SK-N-SH (cell line): Measurements from ENCODE around the gene FOXP1. TPM values are rescaled to one million over a fixed set of nuclear protein-coding genes. Genes with fewer than 3 reads are reported as not detected.

ENCODE experiments used
- CTCF ChIA-PET: fragments of 300-600, 350-600 bp; formaldehyde crosslinking; extraction: SDS; loops from one replicate; lab custom pipeline; 2021; lab: Yijun Ruan, JAX
- POLR2A ChIA-PET: fragments of 350-600 bp; sonication (Branson Sonifier 250); formaldehyde crosslinking; extraction: SDS; loops from one replicate; lab custom pipeline; 2020; ENCODE audit warnings: antibody characterized with exemption, inconsistent platforms; lab: Yijun Ruan, JAX
- DNase-seq: peaks from one replicate; pipeline ENCODE4 v3.0.0; 2012
- H2AFZ ChIP-seq: fragments of 200-600 bp; sonication (generic); 2 replicates; pipeline ENCODE4 v1.8.1; 2016; ENCODE audit warnings: antibody characterized with exemption, mild to moderate bottlenecking, low read depth
- H3F3A ChIP-seq: fragments of 200-600 bp; sonication (generic); replicated peaks from 2 replicates; pipeline ENCODE3; 2016; ENCODE audit warnings: antibody characterized with exemption, mild to moderate bottlenecking; ENCODE audit not compliant: insufficient read depth
- H3K27ac ChIP-seq, 2 experiments: fragments of 200-500 bp in 1 of 2; fragments of 200-600 bp in 1 of 2; sonication (Bioruptor generic) in 1 of 2; sonication (generic), shearing (Covaris generic) in 1 of 2; 2 replicates each; pipeline versions ENCODE4 v1.5.1 to v1.6.1; 2014 to 2016; ENCODE audit warnings: low read depth in 2 of 2, inconsistent platforms in 1 of 2, low read length in 1 of 2, mild to moderate bottlenecking in 1 of 2, mixed read lengths in 1 of 2
- H3K27me3 ChIP-seq: fragments of 200-600 bp; sonication (generic), shearing (Covaris generic); 2 replicates; pipeline ENCODE4 v1.6.1; 2016; ENCODE audit warnings: mixed run types; ENCODE audit not compliant: insufficient read depth
- H3K36me3 ChIP-seq, 2 experiments: fragments of 200-500 bp in 1 of 2; fragments of 200-600 bp in 1 of 2; sonication (Bioruptor generic) in 1 of 2; sonication (generic) in 1 of 2; replicated peaks in 1 of 2; 2 replicates each; pipeline versions ENCODE3 to v1.5.1; 2014 to 2016; ENCODE audit warnings: low read length in 1 of 2, mild to moderate bottlenecking in 1 of 2; ENCODE audit not compliant: insufficient read depth in 2 of 2, control insufficient read depth in 1 of 2
- H3K4me1 ChIP-seq, 2 experiments: fragments of 200-500 bp in 1 of 2; fragments of 200-600 bp in 1 of 2; sonication (Bioruptor generic) in 1 of 2; sonication (generic), shearing (Covaris generic) in 1 of 2; 2 replicates each; pipeline versions ENCODE4 v1.5.1 to v1.6.1; 2014 to 2016; ENCODE audit warnings: low read depth in 1 of 2, low read length in 1 of 2, mixed run types in 1 of 2; ENCODE audit not compliant: insufficient read depth in 2 of 2, control insufficient read depth in 1 of 2
- H3K4me2 ChIP-seq: fragments of 200-600 bp; sonication (generic), shearing (Covaris generic); 2 replicates; pipeline ENCODE4 v1.6.1; 2017; ENCODE audit warnings: mixed run types
- H3K4me3 ChIP-seq, 2 experiments: fragments of 200-500 bp in 1 of 2; fragments of 200-600 bp in 1 of 2; sonication (Bioruptor generic) in 1 of 2; sonication (generic), shearing (Covaris generic) in 1 of 2; 2 replicates each; pipeline versions ENCODE4 v1.5.1 to v1.8.1; 2014 to 2016; ENCODE audit warnings: low read depth in 2 of 2, inconsistent platforms in 1 of 2, low read length in 1 of 2, mild to moderate bottlenecking in 1 of 2, mixed read lengths in 1 of 2, moderate library complexity in 1 of 2
- H3K79me2 ChIP-seq: fragments of 200-600 bp; sonication (generic); 2 replicates; pipeline ENCODE4 v1.8.1; 2017; ENCODE audit warnings: mild to moderate bottlenecking; ENCODE audit not compliant: insufficient read depth
- H3K9ac ChIP-seq: fragments of 200-600 bp; sonication (generic); 2 replicates; pipeline ENCODE4 v1.6.1; 2017; ENCODE audit warnings: mixed run types
- H3K9me2 ChIP-seq: fragments of 200-600 bp; sonication (generic); 2 replicates; pipeline ENCODE4 v1.6.1; 2017; ENCODE audit warnings: mixed run types
- H3K9me3 ChIP-seq: fragments of 200-600 bp; sonication (generic); 2 replicates; pipeline ENCODE4 v1.6.1; 2017; ENCODE audit warnings: mixed run types, mild to moderate bottlenecking, moderate library complexity
- H4K20me1 ChIP-seq: fragments of 200-600 bp; sonication (generic); 2 replicates; pipeline ENCODE4 v1.6.1; 2017; ENCODE audit warnings: mild to moderate bottlenecking, mixed run types; ENCODE audit not compliant: insufficient read depth
- ELF1 ChIP-seq: IDR thresholded peaks from 2 replicates; pipeline ENCODE4 v1.4.0; 2012
- GABPA ChIP-seq: IDR thresholded peaks from 2 replicates; pipeline ENCODE4 v1.4.0; 2012; ENCODE audit warnings: low read depth, mild to moderate bottlenecking
- GATA2 ChIP-seq: sonication (generic); formaldehyde crosslinking; IDR thresholded peaks from 2 replicates; pipeline ENCODE4 v1.5.0; 2020; ENCODE audit warnings: mild to moderate bottlenecking, missing genetic modification reagents
- MEF2A ChIP-seq: IDR thresholded peaks from 2 replicates; pipeline ENCODE4 v1.4.0; 2012; ENCODE audit warnings: low read depth, borderline replicate concordance
- NRF1 ChIP-seq: IDR thresholded peaks from 2 replicates; pipeline ENCODE4 v1.6.1; 2012; ENCODE audit warnings: low read depth, mild to moderate bottlenecking, low read length
- PBX3 ChIP-seq: IDR thresholded peaks from 2 replicates; pipeline ENCODE4; 2012
- POLR2AphosphoS5 ChIP-seq: IDR thresholded peaks from 2 replicates; pipeline ENCODE4 v1.6.1; 2012; ENCODE audit warnings: low read depth, low read length
- RCOR1 ChIP-seq: fragments of 150-350 bp; IDR thresholded peaks from 2 replicates; pipeline ENCODE4 v1.6.1; 2017; ENCODE audit warnings: antibody characterized with exemption, low read length
- RFX5 ChIP-seq: IDR thresholded peaks from 2 replicates; pipeline ENCODE4 v1.6.1; 2012; ENCODE audit warnings: mild to moderate bottlenecking, improper control_type of control experiment, low read length
- RXRA ChIP-seq: IDR thresholded peaks from 2 replicates; pipeline ENCODE4 v1.4.0; 2012; ENCODE audit warnings: low read depth, mild to moderate bottlenecking, borderline replicate concordance
- TCF12 ChIP-seq: IDR thresholded peaks from 2 replicates; pipeline ENCODE4 v1.4.0; 2012
- USF1 ChIP-seq: IDR thresholded peaks from 2 replicates; pipeline ENCODE4 v1.4.0; 2012; ENCODE audit warnings: low read depth, borderline replicate concordance
- WGBS: methylation state at CpG from one replicate; pipeline ENCODE4 v1.1.6; 2017; ENCODE audit warnings: low lambda C conversion rate; 5-methylcytosine and 5-hydroxymethylcytosine counted together
- polyA plus RNA-seq, 3 experiments: library from polyadenylated mRNA; depleted of rRNA; stranded (reverse); fragments of >200 nt; gene quantifications; 2 replicates each; pipeline ENCODE4 v1.2.3, GENCODE V29; 2012

The FOXP1 gene
- polyA plus RNA-seq, 1 of the 3 experiments (the other 2 are of a cell fraction): 8.8 TPM

DNA sequence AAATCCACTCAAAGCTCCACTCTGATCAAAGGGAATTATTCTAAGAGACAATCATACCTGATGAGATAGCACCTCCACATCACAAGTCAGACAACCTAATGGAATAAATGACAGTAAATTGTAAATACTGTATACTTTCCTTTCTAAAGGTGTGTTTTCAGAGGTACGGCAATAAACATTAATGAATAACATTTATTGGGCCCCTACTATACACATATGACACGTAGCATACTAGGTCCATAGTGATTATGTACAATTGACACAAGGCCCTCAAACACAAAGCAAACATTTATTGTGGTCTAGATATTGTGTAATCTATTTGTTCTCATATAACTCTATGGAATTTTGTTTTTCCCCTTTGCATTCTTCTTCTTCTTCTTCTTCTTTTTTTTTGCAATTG, 429.8 kb downstream of the FOXP1 start (continued):
- TF ChIP-seq GABPA (no peak), RCOR1 (no peak), USF1 (no peak), NRF1 (no peak)

- Histone ChIP-seq H2AFZ (no peak overlapping the region), H3F3A (no peaks in the 10 kb centered on the region)
- CTCF ChIA-PET: no interaction called here
- TF ChIP-seq MEF2A (no peak), RFX5 (no peak)
- TF ChIP-seq, all 33 proteins: peak for 0
- Histone ChIP-seq H3K9me2 (no peaks in the 10 kb centered on the region), H3K27me3 (no peaks in the 10 kb centered on the region), H3K27ac (no peak overlapping the region), H3K79me2 (no peaks in the 10 kb centered on the region; the same call in 1 of the 2 replicates), H3K4me1 (peaks cover 0 to 7% of the 10 kb centered on the region in 2 experiments; a peak in 2 of 4 replicates), H3K9me3 (no peaks in the 10 kb centered on the region), H3K36me3 (no peaks in the 10 kb centered on the region), H4K20me1 (no peaks in the 10 kb centered on the region), H3K9ac (no peak overlapping the region), H3K4me3 (no peak overlapping the region), H3K4me2 (no peak overlapping the region)
- DNase-seq: no peak
- POLR2A ChIA-PET: no interaction called here
- WGBS: 98% methylated on average over 8 of the region's 8 CpGs
Measured at GRCh38 chr3:71152892-71153265, 430.6 kb downstream of the FOXP1 start.

- no peaks in the 10 kb centered on the region for H3K9me3 ChIP-seq
- no peak overlapping the region for H3K27ac ChIP-seq
- H3K4me2 ChIP-seq: no peak overlapping the region
- DNase-seq: no peak
- H4K20me1 ChIP-seq: no peaks in the 10 kb centered on the region
- H3K4me1 ChIP-seq: peaks cover 0 to 7% of the 10 kb centered on the region in 2 experiments; a peak in 2 of 4 replicates
- H3K9ac ChIP-seq: no peak overlapping the region
- WGBS: 68% methylated on average over 4 of the region's 4 CpGs
- ChIA-PET CTCF (no interaction called here), POLR2A (no interaction called here)
- no peaks in the 10 kb centered on the region for H3K27me3 ChIP-seq
- no peaks in the 10 kb centered on the region for H3K36me3 ChIP-seq
- H3K9me2 ChIP-seq: no peaks in the 10 kb centered on the region
- no peak overlapping the region for H2AFZ ChIP-seq
- H3K79me2 ChIP-seq: no peaks in the 10 kb centered on the region; the same call in 1 of the 2 replicates
- H3F3A ChIP-seq: no peaks in the 10 kb centered on the region
- H3K4me3 ChIP-seq: no peak overlapping the region
- TF ChIP-seq GATA2: no peak
- no peak for TF ChIP-seq ELF1
- no peak for TF ChIP-seq USF1
- TF ChIP-seq RXRA: no peak
- no peak for TF ChIP-seq PBX3
- no peak for TF ChIP-seq POLR2AphosphoS5
- TF ChIP-seq MEF2A: no peak
- TF ChIP-seq TCF12: no peak
Measured at GRCh38 chr3:71152039-71152891, 431.3 kb downstream of the FOXP1 start.
